NCI-H510A treated with DMSO at 0.1 percent for 48 hours (cell line): ENCODE measurements around the gene GNB3.
A peak's percentile ranks its signal among the peaks of the same experiment; 100 is the strongest.
"Not testable (repeated sequence)": the region's sequence is repeated elsewhere in the genome, so short reads cannot be mapped to it uniquely, and the experiment has no call there.

Source experiments
- DNase-seq: peaks from one replicate; lab custom pipeline; 2025; lab: John Stamatoyannopoulos, UW

The GNB3 gene

GRCh38 chr12:6883683-6884082 is 43.0 kb downstream of the GNB3 start:
- no peak for DNase-seq

- DNase-seq, result no peak
Measured at GRCh38 chr12:6884539-6884938, 43.8 kb downstream of the GNB3 start.

- DNase-seq, result not testable (repeated sequence)
Measured at GRCh38 chr12:6886206-6886999, 45.7 kb downstream of the GNB3 start.

GRCh38 chr12:6887460-6887859 is 46.7 kb downstream of the GNB3 start:
- no peak for DNase-seq

GRCh38 chr12:6888360-6888759 is 47.6 kb downstream of the GNB3 start:
- no peak for DNase-seq

GRCh38 chr12:6888794-6889193 is 48.1 kb downstream of the GNB3 start:
- DNase-seq, result not testable (repeated sequence)

GRCh38 chr12:6889775-6890573 is 49.2 kb downstream of the GNB3 start:
- not testable (repeated sequence) for DNase-seq

GRCh38 chr12:6890789-6891645 is 50.3 kb downstream of the GNB3 start:
- peak; percentile 84 for DNase-seq

GRCh38 chr12:6891646-6892001 is 50.9 kb downstream of the GNB3 start:
- no peak for DNase-seq

- not testable (repeated sequence) for DNase-seq
Measured at GRCh38 chr12:6892683-6893082, 52.0 kb downstream of the GNB3 start.

GRCh38 chr12:6894321-6894720 is 53.6 kb downstream of the GNB3 start:
- DNase-seq, result no peak
